ENCODE results near the gene DECR2.

DNA sequence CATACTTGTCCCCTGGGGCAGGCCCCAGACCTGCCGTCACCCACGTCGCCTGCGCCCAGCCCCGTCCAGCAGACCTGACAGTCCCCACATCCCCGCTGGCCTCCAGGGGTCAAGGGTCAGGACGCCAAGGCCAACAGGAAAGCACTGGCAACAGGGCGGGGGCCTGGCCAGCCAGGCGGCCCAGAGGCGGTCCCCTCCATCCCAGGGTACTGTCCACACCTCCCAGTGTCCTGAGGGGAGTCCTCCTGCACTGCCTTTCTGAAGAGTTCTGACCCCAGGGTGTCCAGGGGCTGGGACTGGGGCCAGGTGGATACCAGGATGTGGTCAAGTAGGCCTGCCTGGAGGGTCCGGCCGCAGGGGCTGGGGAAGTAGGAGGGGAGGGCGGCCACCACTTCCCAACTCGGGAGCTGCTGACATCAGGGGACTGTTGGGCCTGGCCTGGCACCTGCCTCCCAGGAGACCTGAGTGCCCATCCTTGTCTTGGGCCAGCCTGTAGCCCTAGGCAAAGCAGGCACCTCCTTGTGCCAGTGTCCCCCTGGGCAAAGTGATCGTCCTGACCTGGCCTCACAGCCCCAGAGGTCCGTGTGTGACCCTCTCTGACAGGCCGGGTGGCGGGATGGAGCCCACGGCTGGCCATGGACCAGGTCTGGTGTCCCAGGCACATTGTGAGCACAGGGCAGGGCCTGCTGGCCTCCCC is 42.5 kb upstream of the DECR2 start:
- TF ChIP-seq, protein P1, sequence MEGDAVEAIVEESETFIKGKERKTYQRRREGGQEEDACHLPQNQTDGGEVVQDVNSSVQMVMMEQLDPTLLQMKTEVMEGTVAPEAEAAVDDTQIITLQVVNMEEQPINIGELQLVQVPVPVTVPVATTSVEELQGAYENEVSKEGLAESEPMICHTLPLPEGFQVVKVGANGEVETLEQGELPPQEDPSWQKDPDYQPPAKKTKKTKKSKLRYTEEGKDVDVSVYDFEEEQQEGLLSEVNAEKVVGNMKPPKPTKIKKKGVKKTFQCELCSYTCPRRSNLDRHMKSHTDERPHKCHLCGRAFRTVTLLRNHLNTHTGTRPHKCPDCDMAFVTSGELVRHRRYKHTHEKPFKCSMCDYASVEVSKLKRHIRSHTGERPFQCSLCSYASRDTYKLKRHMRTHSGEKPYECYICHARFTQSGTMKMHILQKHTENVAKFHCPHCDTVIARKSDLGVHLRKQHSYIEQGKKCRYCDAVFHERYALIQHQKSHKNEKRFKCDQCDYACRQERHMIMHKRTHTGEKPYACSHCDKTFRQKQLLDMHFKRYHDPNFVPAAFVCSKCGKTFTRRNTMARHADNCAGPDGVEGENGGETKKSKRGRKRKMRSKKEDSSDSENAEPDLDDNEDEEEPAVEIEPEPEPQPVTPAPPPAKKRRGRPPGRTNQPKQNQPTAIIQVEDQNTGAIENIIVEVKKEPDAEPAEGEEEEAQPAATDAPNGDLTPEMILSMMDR (conservative IDR thresholded peaks at IDR 0.05; ENCODE audit: low read length): no peak
- TF ChIP-seq EZH2phosphoT487 (IDR thresholded peaks at IDR 0.05; ENCODE audit: borderline replicate concordance): no peak

Measured in Loucy (cell line).